HepG2 (cell line): ENCODE results near the gene SEPHS2. TPM values are rescaled to one million over a fixed set of nuclear protein-coding genes. Genes with fewer than 3 reads are reported as not detected.

Experiments used
- CTCF ChIP-seq: sonication (generic); formaldehyde crosslinking; IDR thresholded peaks from 2 replicates; pipeline ENCODE4 v1.5.0; 2020; ENCODE audit warnings: mild to moderate bottlenecking, missing genetic modification reagents, moderate library complexity
- ETS1 ChIP-seq: sonication (generic); formaldehyde crosslinking; IDR thresholded peaks from 2 replicates; pipeline ENCODE4 v1.4.0; 2020; ENCODE audit warnings: missing genetic modification reagents
- GLMP ChIP-seq: sonication (generic); formaldehyde crosslinking; IDR thresholded peaks from 2 replicates; pipeline ENCODE4 v1.9.0; 2021; ENCODE audit warnings: missing genetic modification reagents, mild to moderate bottlenecking, borderline replicate concordance
- HNF1B ChIP-seq: sonication (generic); formaldehyde crosslinking; IDR thresholded peaks from 2 replicates; pipeline ENCODE4 v1.5.1; 2020; ENCODE audit warnings: mild to moderate bottlenecking, moderate library complexity, missing genetic modification reagents
- LCORL ChIP-seq, 2 experiments: fragments of 450-650 bp in 1 of 2; sonication (generic) in 1 of 2; formaldehyde crosslinking in 1 of 2; IDR thresholded peaks; 2 replicates each; pipeline versions ENCODE4 v1.5.0 to v1.6.1; 2017 to 2020; ENCODE audit warnings: antibody characterized with exemption in 1 of 2, missing genetic modification reagents in 1 of 2
- NBN ChIP-seq: fragments of 450-650 bp; conservative IDR thresholded peaks from 2 replicates; pipeline ENCODE4 v1.6.1; 2017
- NR2F1 ChIP-seq, 2 experiments: fragments of 450-650 bp in 1 of 2; formaldehyde crosslinking in 1 of 2; IDR thresholded peaks; 2 replicates each; pipeline versions ENCODE4 v1.5.0 to v1.6.1; 2016 to 2020; ENCODE audit warnings: mild to moderate bottlenecking in 1 of 2, missing compliant biosample characterization in 1 of 2, missing genetic modification reagents in 1 of 2, moderate library complexity in 1 of 2
- PCBP2 ChIP-seq: fragments of 200-400 bp; formaldehyde crosslinking; optimal IDR thresholded peaks from 2 replicates; pipeline ENCODE3; 2018; ENCODE audit warnings: low read length, low read depth; ENCODE audit not compliant: poor library complexity, severe bottlenecking
- PHF20 ChIP-seq: sonication (generic); formaldehyde crosslinking; IDR thresholded peaks from 2 replicates; pipeline ENCODE4 v1.5.0; 2020; ENCODE audit warnings: mild to moderate bottlenecking, missing genetic modification reagents
- RCOR2 ChIP-seq: IDR thresholded peaks from 2 replicates; pipeline ENCODE4 v1.6.1; 2016; ENCODE audit warnings: missing biosample characterization, missing genetic modification reagents
- ZFP1 ChIP-seq: IDR thresholded peaks from 2 replicates; pipeline ENCODE4 v1.6.1; 2016
- ZNF274 ChIP-seq: sonication (generic); formaldehyde crosslinking; IDR thresholded peaks from 2 replicates; pipeline ENCODE4 v1.5.1; 2020; ENCODE audit warnings: mild to moderate bottlenecking, missing genetic modification reagents
- ZNF44 ChIP-seq: sonication (generic); formaldehyde crosslinking; IDR thresholded peaks from 2 replicates; pipeline ENCODE4 v1.5.1; 2020; ENCODE audit warnings: mild to moderate bottlenecking, missing genetic modification reagents
- polyA plus RNA-seq, 8 experiments: library from polyadenylated mRNA; depleted of rRNA in 3 of 8; stranded (reverse) in 7 of 8; unstranded in 1 of 8; fragments of >200 nt; fragmentation: Illumina TruSeq in 4 of 8; extraction: Trizol in 4 of 8; gene quantifications; 2 replicates each; pipeline versions ENCODE4 v1.2.1 to v1.2.3, GENCODE V29; 2011 to 2016; ENCODE audit warnings: low read depth in 4 of 8, missing spikeins in 1 of 8, mixed read lengths in 1 of 8; ENCODE audit not compliant: insufficient read depth in 1 of 8
- total RNA-seq, 5 experiments: library from RNA; depleted of rRNA; stranded (reverse); fragments of >200 nt; fragmentation: Illumina TruSeq; extraction: Trizol; gene quantifications; 2 replicates each; pipeline ENCODE4 v1.2.3, GENCODE V29; 2016; ENCODE audit warnings: low read depth in 1 of 5
- TF ChIP-seq, protein P1 (sequence below): sonication (generic); formaldehyde crosslinking; IDR thresholded peaks from 2 replicates; pipeline ENCODE4 v1.5.0; 2020; ENCODE audit warnings: missing genetic modification reagents
- TF ChIP-seq, protein P2 (sequence below): IDR thresholded peaks from 2 replicates; pipeline ENCODE4 v1.6.1; 2016
- TF ChIP-seq, protein P3 (sequence below): sonication (generic); formaldehyde crosslinking; IDR thresholded peaks from 2 replicates; pipeline ENCODE4 v1.8.1; 2023; ENCODE audit warnings: mild to moderate bottlenecking, inconsistent platforms, moderate library complexity, missing genetic modification reagents, borderline replicate concordance
- TF ChIP-seq, protein P4 (sequence below): sonication (generic); formaldehyde crosslinking; IDR thresholded peaks from 2 replicates; pipeline ENCODE4 v1.4.0; 2020; ENCODE audit warnings: missing genetic modification reagents

The SEPHS2 gene
- total and polyA plus RNA-seq, 2 of the 13 experiments (the other 11 are each of a cell fraction or from before 2014, with no cell fraction given): 20.7 to 127 TPM

- TF ChIP-seq HNF1B (CRISPR knock-in tag) (peak; percentile 90), NR2F1 (CRISPR knock-in tag; IDR thresholded peaks at IDR 0.05) (no peak; a peak in 1 of 4 replicates), CTCF (CRISPR knock-in tag) (peak; percentile 37), GLMP (CRISPR knock-in tag) (no peak), ZFP1 (no peak), ZNF44 (CRISPR knock-in tag) (peak; percentile 79), PCBP2 (no peak), ETS1 (CRISPR knock-in tag) (no peak), PHF20 (CRISPR knock-in tag) (peak; percentile 50; the same call in 1 of the 2 replicates), ZNF274 (CRISPR knock-in tag) (peak; percentile 95; the same call in 1 of the 2 replicates), LCORL (IDR thresholded peaks at IDR 0.05) (no peak), LCORL (CRISPR knock-in tag; IDR thresholded peaks at IDR 0.05) (peak; percentile 63; the same call in 1 of the 2 replicates), NBN (no peak), RCOR2 (CRISPR knock-in tag) (no peak)
- TF ChIP-seq, protein P1, sequence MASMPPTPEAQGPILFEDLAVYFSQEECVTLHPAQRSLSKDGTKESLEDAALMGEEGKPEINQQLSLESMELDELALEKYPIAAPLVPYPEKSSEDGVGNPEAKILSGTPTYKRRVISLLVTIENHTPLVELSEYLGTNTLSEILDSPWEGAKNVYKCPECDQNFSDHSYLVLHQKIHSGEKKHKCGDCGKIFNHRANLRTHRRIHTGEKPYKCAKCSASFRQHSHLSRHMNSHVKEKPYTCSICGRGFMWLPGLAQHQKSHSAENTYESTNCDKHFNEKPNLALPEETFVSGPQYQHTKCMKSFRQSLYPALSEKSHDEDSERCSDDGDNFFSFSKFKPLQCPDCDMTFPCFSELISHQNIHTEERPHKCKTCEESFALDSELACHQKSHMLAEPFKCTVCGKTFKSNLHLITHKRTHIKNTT (CRISPR knock-in tag): no peak
- TF ChIP-seq, protein P2, sequence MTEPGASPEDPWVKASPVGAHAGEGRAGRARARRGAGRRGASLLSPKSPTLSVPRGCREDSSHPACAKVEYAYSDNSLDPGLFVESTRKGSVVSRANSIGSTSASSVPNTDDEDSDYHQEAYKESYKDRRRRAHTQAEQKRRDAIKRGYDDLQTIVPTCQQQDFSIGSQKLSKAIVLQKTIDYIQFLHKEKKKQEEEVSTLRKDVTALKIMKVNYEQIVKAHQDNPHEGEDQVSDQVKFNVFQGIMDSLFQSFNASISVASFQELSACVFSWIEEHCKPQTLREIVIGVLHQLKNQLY (CRISPR knock-in tag): no peak
- TF ChIP-seq, protein P3, sequence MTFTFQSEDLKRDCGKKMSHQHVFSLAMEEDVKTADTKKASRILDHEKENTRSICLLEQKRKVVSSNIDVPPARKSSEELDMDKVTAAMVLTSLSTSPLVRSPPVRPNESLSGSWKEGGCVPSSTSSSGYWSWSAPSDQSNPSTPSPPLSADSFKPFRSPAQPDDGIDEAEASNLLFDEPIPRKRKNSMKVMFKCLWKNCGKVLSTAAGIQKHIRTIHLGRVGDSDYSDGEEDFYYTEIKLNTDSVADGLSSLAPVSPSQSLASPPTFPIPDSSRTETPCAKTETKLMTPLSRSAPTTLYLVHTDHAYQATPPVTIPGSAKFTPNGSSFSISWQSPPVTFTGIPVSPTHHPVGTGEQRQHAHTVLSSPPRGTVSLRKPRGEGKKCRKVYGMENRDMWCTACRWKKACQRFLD: no peak
- TF ChIP-seq, protein P4, sequence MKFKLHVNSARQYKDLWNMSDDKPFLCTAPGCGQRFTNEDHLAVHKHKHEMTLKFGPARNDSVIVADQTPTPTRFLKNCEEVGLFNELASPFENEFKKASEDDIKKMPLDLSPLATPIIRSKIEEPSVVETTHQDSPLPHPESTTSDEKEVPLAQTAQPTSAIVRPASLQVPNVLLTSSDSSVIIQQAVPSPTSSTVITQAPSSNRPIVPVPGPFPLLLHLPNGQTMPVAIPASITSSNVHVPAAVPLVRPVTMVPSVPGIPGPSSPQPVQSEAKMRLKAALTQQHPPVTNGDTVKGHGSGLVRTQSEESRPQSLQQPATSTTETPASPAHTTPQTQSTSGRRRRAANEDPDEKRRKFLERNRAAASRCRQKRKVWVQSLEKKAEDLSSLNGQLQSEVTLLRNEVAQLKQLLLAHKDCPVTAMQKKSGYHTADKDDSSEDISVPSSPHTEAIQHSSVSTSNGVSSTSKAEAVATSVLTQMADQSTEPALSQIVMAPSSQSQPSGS (CRISPR knock-in tag): no peak; the same call in 1 of the 2 replicates
Observed at GRCh38 chr16:30458561-30459394, 13.1 kb upstream of the SEPHS2 start (continued).
